HCT116 (cell line): Measurements from ENCODE around the gene PDE6G. TPM values are rescaled to one million over a fixed set of nuclear protein-coding genes. Genes with fewer than 3 reads are reported as not detected.
A peak's percentile ranks its signal among the peaks of the same experiment; 100 is the strongest.

Experiments used
- ATAC-seq: fragments of 200-7000 bp; cut with Tn5 transposase; 2 replicates; pipeline ENCODE4 v1.9.1; 2020; ENCODE audit warnings: mild to moderate bottlenecking, moderate library complexity
- BruUV-seq: library from RNA; stranded (reverse); fragments of 400-500 nt; replicated peaks from 2 replicates; lab custom pipeline; 2021; lab: Mats Ljungman, UMichigan
- CTCF ChIA-PET: fragments of 300-600 bp; sonication (Branson Sonifier 250); formaldehyde crosslinking; loops from one replicate; lab custom pipeline; 2021; ENCODE audit warnings: antibody characterized with exemption; lab: Charles Lee
- POLR2A ChIA-PET: fragments of 300-600, 350-600 bp; sonication (Branson Sonifier 250); formaldehyde crosslinking; loops from one replicate; lab custom pipeline; 2021; ENCODE audit warnings: antibody characterized with exemption; lab: Charles Lee
- RAD21 ChIA-PET, 2 experiments: fragments of 300-600 bp; sonication (Branson Sonifier 250); formaldehyde crosslinking; loops; one replicate each; lab custom pipeline; 2023; ENCODE audit warnings: low total read pairs in 2 of 2; ENCODE audit not compliant: uncharacterized antibody in 2 of 2, unreplicated experiment in 2 of 2, low non-redundant PET in 1 of 2; lab: Charles Lee
- DNase-seq: peaks from one replicate; pipeline ENCODE4 v3.0.0-alpha.2; 2010; ENCODE audit warnings: low read depth, low spot score
- H2AFZ ChIP-seq: fragments of 200-600 bp; shearing (Covaris generic), sonication (generic); 2 replicates; pipeline ENCODE4 v1.6.1; 2017; ENCODE audit warnings: low read depth, mixed run types, mixed read lengths, antibody characterized with exemption, low read length; ENCODE audit not compliant: poor library complexity, severe bottlenecking
- H3K27ac ChIP-seq: 2 replicates; pipeline ENCODE4 v1.5.1; 2012; ENCODE audit warnings: low read depth, low read length
- H3K27me3 ChIP-seq: fragments of 200-600 bp; sonication (generic); 2 replicates; pipeline ENCODE4 v1.6.1; 2016; ENCODE audit warnings: mixed run types, low read length, mixed read lengths; ENCODE audit not compliant: insufficient read depth
- H3K36me3 ChIP-seq, 2 experiments: fragments of 200-500 bp in 1 of 2; fragments of 200-600 bp in 1 of 2; sonication (Bioruptor generic) in 1 of 2; sonication (generic) in 1 of 2; 2 replicates each; pipeline versions ENCODE4 v1.5.1 to v1.6.1; 2014 to 2016; ENCODE audit warnings: low read length in 2 of 2, inconsistent platforms in 1 of 2, mixed read lengths in 1 of 2, mixed run types in 1 of 2; ENCODE audit not compliant: insufficient read depth in 2 of 2, control insufficient read depth in 1 of 2
- H3K4me1 ChIP-seq, 2 experiments: fragments of 200-600 bp in 1 of 2; sonication (generic) in 1 of 2; 2 replicates each; pipeline versions ENCODE4 v1.5.1 to v1.6.1; 2012 to 2017; ENCODE audit warnings: low read length in 2 of 2, inconsistent platforms in 1 of 2, mild to moderate bottlenecking in 1 of 2, mixed read lengths in 1 of 2, mixed run types in 1 of 2, moderate library complexity in 1 of 2; ENCODE audit not compliant: insufficient read depth in 2 of 2, control insufficient read depth in 1 of 2
- H3K4me2 ChIP-seq: fragments of 200-600 bp; sonication (generic); 2 replicates; pipeline ENCODE4 v1.6.1; 2017; ENCODE audit warnings: mixed run types, low read length, mixed read lengths
- H3K4me3 ChIP-seq, 2 experiments: fragments of 200-600 bp in 1 of 2; sonication (generic) in 1 of 2; replicated peaks in 1 of 2; 2 replicates each; pipeline ENCODE4 v1.5.1; 2011 to 2016; ENCODE audit warnings: low read length in 2 of 2, control low read depth in 1 of 2, low read depth in 1 of 2, mild to moderate bottlenecking in 1 of 2, mixed read lengths in 1 of 2, mixed run types in 1 of 2
- H3K79me2 ChIP-seq: fragments of 200-600 bp; sonication (generic); 2 replicates; pipeline ENCODE4 v1.6.1; 2017; ENCODE audit warnings: mild to moderate bottlenecking, mixed run types, low read length, moderate library complexity, mixed read lengths; ENCODE audit not compliant: insufficient read depth
- H3K9ac ChIP-seq: fragments of 200-600 bp; sonication (generic); 2 replicates; pipeline ENCODE4 v1.6.1; 2016; ENCODE audit warnings: low read length, mixed read lengths
- H3K9me2 ChIP-seq: fragments of 200-600 bp; sonication (generic), shearing (Covaris generic); 2 replicates; pipeline ENCODE4 v1.6.1; 2017; ENCODE audit warnings: mixed run types, mild to moderate bottlenecking, moderate library complexity; ENCODE audit not compliant: insufficient read depth
- H3K9me3 ChIP-seq, 2 experiments: fragments of 200-500 bp in 1 of 2; fragments of 200-600 bp in 1 of 2; sonication (Bioruptor generic) in 1 of 2; sonication (generic) in 1 of 2; 2 replicates each; pipeline ENCODE4 v1.6.1; 2014 to 2017; ENCODE audit warnings: low read length in 2 of 2, mixed read lengths in 2 of 2, inconsistent platforms in 1 of 2, low read depth in 1 of 2, mild to moderate bottlenecking in 1 of 2, mixed run types in 1 of 2, moderate library complexity in 1 of 2; ENCODE audit not compliant: control insufficient read depth in 1 of 2, insufficient read depth in 1 of 2
- H4K20me1 ChIP-seq: fragments of 200-600 bp; sonication (generic), shearing (Covaris generic); 2 replicates; pipeline ENCODE4 v1.6.1; 2017; ENCODE audit warnings: mixed run types, mild to moderate bottlenecking, moderate library complexity; ENCODE audit not compliant: insufficient read depth
- CEBPB ChIP-seq: IDR thresholded peaks from 2 replicates; pipeline ENCODE4 v1.6.1; 2012; ENCODE audit warnings: low read depth
- CTCF ChIP-seq, 3 experiments: fragments of 200-600 bp in 1 of 3; sonication (generic) in 1 of 3; IDR thresholded peaks in 2 of 3; conservative IDR thresholded peaks in 1 of 3; 2 replicates each; pipeline ENCODE4 v1.5.1; 2012 to 2017; ENCODE audit warnings: low read depth in 2 of 3, low read length in 2 of 3, antibody characterized with exemption in 1 of 3, borderline replicate concordance in 1 of 3, control low read depth in 1 of 3, mild to moderate bottlenecking in 1 of 3, mixed read lengths in 1 of 3, mixed run types in 1 of 3, moderate library complexity in 1 of 3; ENCODE audit not compliant: insufficient read depth in 1 of 3
- EGR1 ChIP-seq: IDR thresholded peaks from 2 replicates; pipeline ENCODE4 v1.6.1; 2012; ENCODE audit warnings: low read depth
- ELF1 ChIP-seq: IDR thresholded peaks from 2 replicates; pipeline ENCODE4 v1.6.1; 2012; ENCODE audit warnings: low read depth, borderline replicate concordance
- EZH2 ChIP-seq: fragments of 200-600 bp; sonication (generic); IDR thresholded peaks from 2 replicates; pipeline ENCODE4 v1.6.1; 2017; ENCODE audit warnings: antibody characterized with exemption, mixed run types
- FOSL1 ChIP-seq: IDR thresholded peaks from 2 replicates; pipeline ENCODE4 v1.6.1; 2012; ENCODE audit warnings: low read depth
- JUND ChIP-seq: IDR thresholded peaks from 2 replicates; pipeline ENCODE4 v1.6.1; 2012
- RAD21 ChIP-seq: IDR thresholded peaks from 2 replicates; pipeline ENCODE4 v1.6.1; 2012; ENCODE audit warnings: low read depth, mild to moderate bottlenecking
- SIN3A ChIP-seq: IDR thresholded peaks from 2 replicates; pipeline ENCODE4 v1.6.1; 2012; ENCODE audit warnings: low read depth
- SRF ChIP-seq: IDR thresholded peaks from 2 replicates; pipeline ENCODE4 v1.6.1; 2012; ENCODE audit warnings: low read depth
- TCF7L2 ChIP-seq: IDR thresholded peaks from 2 replicates; pipeline ENCODE4 v1.7.0; 2011; ENCODE audit warnings: borderline replicate concordance, inconsistent platforms; ENCODE audit not compliant: insufficient read depth, insufficient read length; ENCODE audit errors: extremely low read depth
- YY1 ChIP-seq: IDR thresholded peaks from 2 replicates; pipeline ENCODE4 v1.6.1; 2011; ENCODE audit warnings: low read length, low read depth, moderate library complexity, mild to moderate bottlenecking; ENCODE audit not compliant: insufficient replicate concordance; ENCODE audit errors: extremely low read depth
- ZBTB33 ChIP-seq: IDR thresholded peaks from 2 replicates; pipeline ENCODE4 v1.6.1; 2011; ENCODE audit warnings: mild to moderate bottlenecking, low read length, moderate library complexity; ENCODE audit not compliant: insufficient replicate concordance; ENCODE audit errors: extremely low read depth
- ZFX ChIP-seq: fragments of 450-650 bp; IDR thresholded peaks from 2 replicates; pipeline ENCODE4 v1.6.1; 2017
- intact Hi-C: fragments of 100-400 bp; cut with micrococcal nuclease; formaldehyde crosslinking; loops from 2 replicates; pipeline ENCODE4 v1.10.0; 2022
- total RNA-seq: library from RNA; stranded (reverse); gene quantifications from one replicate; pipeline ENCODE4 v1.2.1, GENCODE V29; 2021; ENCODE audit not compliant: unreplicated experiment
- TF ChIP-seq, protein P1 (sequence below): IDR thresholded peaks from 2 replicates; pipeline ENCODE4 v1.6.1; 2012
- TF ChIP-seq, protein P2 (sequence below): IDR thresholded peaks from 2 replicates; pipeline ENCODE4 v1.6.1; 2012
- TF ChIP-seq, protein P3 (sequence below): IDR thresholded peaks from 2 replicates; pipeline ENCODE4 v1.6.1; 2012; ENCODE audit warnings: low read depth

PDE6G gene
- total RNA-seq, 1 experiment from 2014 or later, result not detected

- CTCF ChIA-PET, result interaction anchor here (0.8 to 1.3 kb wide), 4 partner anchors 28 to 166 kb away, joined by 3 to 4 read pairs (median 3); no protein-coding TSS in a partner anchor
- intact Hi-C loops, result loop anchor here (2.0 kb wide), 1 partner anchor 20 kb away; the partner anchor contains the start of gene ARL16
- peak within 1 kb of the TSS; percentile 68 for H3K4me3 ChIP-seq
- H3K27ac ChIP-seq, result peak within 1 kb of the TSS; percentile 98
- no peaks in the 10 kb centered on the region for H3K9me2 ChIP-seq
- DNase-seq, result peak; percentile 90
- H4K20me1 ChIP-seq, result no peaks in the 10 kb centered on the region; the same call in 1 of the 2 replicates
- H3K4me1 ChIP-seq, result peaks cover 13 to 27% of the 10 kb centered on the region in 2 experiments
- BruUV-seq, result TSS peak; percentile 80
- H3K36me3 ChIP-seq, result peaks cover 29 to 60% of the 10 kb centered on the region in 2 experiments; a peak in 3 of 4 replicates
- H3K79me2 ChIP-seq, result peaks cover 90% of the 10 kb centered on the region
- ATAC-seq, result peak; percentile 79
- H2AFZ ChIP-seq, result no peak within 1 kb of the TSS
- RAD21 ChIA-PET, result interaction anchor here (0.8 to 1.5 kb wide), 3 partner anchors 20 to 24 kb away, joined by 3 to 4 read pairs (median 4); partner anchors contain the start of genes ARL16 (in 2 of the 2) and HGS (in 2 of the 2)
- no peaks in the 10 kb centered on the region for H3K27me3 ChIP-seq
- POLR2A ChIA-PET, result interaction anchor here (0.9 to 3.5 kb wide), 4 partner anchors 8 to 157 kb away, joined by 3 to 33 read pairs (median 4); partner anchors contain the start of genes ARL16, HGS and SLC25A10
- peak within 1 kb of the TSS; percentile 89 for H3K4me2 ChIP-seq
- peak within 1 kb of the TSS; percentile 95 for H3K9ac ChIP-seq
- no peaks in the 10 kb centered on the region for H3K9me3 ChIP-seq
- no peak for TF ChIP-seq FOSL1
- TF ChIP-seq ELF1, result no peak; the same call in 1 of the 2 replicates
- peak; percentile 96 for TF ChIP-seq SIN3A
- no peak for TF ChIP-seq CEBPB
- TF ChIP-seq, protein P1, sequence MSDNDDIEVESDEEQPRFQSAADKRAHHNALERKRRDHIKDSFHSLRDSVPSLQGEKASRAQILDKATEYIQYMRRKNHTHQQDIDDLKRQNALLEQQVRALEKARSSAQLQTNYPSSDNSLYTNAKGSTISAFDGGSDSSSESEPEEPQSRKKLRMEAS, result peak; percentile 98
- TF ChIP-seq EGR1, result no peak
- TF ChIP-seq, protein P2, sequence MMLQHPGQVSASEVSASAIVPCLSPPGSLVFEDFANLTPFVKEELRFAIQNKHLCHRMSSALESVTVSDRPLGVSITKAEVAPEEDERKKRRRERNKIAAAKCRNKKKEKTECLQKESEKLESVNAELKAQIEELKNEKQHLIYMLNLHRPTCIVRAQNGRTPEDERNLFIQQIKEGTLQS, result no peak
- TF ChIP-seq JUND, result no peak
- TF ChIP-seq RAD21, result no peak
- TF ChIP-seq TCF7L2, result peak; percentile 68
- no peak for TF ChIP-seq CTCF (IDR thresholded peaks at IDR 0.05 in 2 of 3, conservative IDR thresholded peaks at IDR 0.05 in 1 of 3; ENCODE audit: borderline replicate concordance in 1 of 3, insufficient read depth in 1 of 3, low read depth in 2 of 3, low read length in 2 of 3)
- TF ChIP-seq, protein P3, sequence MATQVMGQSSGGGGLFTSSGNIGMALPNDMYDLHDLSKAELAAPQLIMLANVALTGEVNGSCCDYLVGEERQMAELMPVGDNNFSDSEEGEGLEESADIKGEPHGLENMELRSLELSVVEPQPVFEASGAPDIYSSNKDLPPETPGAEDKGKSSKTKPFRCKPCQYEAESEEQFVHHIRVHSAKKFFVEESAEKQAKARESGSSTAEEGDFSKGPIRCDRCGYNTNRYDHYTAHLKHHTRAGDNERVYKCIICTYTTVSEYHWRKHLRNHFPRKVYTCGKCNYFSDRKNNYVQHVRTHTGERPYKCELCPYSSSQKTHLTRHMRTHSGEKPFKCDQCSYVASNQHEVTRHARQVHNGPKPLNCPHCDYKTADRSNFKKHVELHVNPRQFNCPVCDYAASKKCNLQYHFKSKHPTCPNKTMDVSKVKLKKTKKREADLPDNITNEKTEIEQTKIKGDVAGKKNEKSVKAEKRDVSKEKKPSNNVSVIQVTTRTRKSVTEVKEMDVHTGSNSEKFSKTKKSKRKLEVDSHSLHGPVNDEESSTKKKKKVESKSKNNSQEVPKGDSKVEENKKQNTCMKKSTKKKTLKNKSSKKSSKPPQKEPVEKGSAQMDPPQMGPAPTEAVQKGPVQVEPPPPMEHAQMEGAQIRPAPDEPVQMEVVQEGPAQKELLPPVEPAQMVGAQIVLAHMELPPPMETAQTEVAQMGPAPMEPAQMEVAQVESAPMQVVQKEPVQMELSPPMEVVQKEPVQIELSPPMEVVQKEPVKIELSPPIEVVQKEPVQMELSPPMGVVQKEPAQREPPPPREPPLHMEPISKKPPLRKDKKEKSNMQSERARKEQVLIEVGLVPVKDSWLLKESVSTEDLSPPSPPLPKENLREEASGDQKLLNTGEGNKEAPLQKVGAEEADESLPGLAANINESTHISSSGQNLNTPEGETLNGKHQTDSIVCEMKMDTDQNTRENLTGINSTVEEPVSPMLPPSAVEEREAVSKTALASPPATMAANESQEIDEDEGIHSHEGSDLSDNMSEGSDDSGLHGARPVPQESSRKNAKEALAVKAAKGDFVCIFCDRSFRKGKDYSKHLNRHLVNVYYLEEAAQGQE, result no peak
- TF ChIP-seq EZH2, result no peak
- TF ChIP-seq ZBTB33, result peak; percentile 96
- no peak for TF ChIP-seq SRF
- peak; percentile 95 for TF ChIP-seq ZFX
- TF ChIP-seq YY1, result peak; percentile 84
These were observed 46.8 kb upstream of the PDE6G start, which contains the start of gene MRPL12 for GRCh38 chr17:81702934-81703746. Gene MRPL12, plus strand, starts transcription at chr17:81703367. Its CDS starts 135 bp downstream, at chr17:81703502.
